ENCODE data around the gene PPFIA1. TPM values are rescaled to one million over a fixed set of nuclear protein-coding genes. Genes with fewer than 3 reads are reported as not detected.
A peak's percentile ranks its signal among the peaks of the same experiment; 100 is the strongest.

Gene PPFIA1
- total RNA-seq, 1 donor from 2014 or later, result 29.3 TPM

- TF ChIP-seq CTCF (IDR thresholded peaks at IDR 0.05), result no peak
- Histone ChIP-seq H3K4me3 (peak within 1 kb of the TSS; percentile 87 to 91), H3K27me3 (no peaks in the 10 kb centered on the region), H3K9me3 (no peaks in the 10 kb centered on the region), H3K4me1 (peaks cover 9 to 23% of the 10 kb centered on the region in 2 donors), H3K36me3 (no peaks in the 10 kb centered on the region), H3K27ac (peak within 1 kb of the TSS; percentile 94)
- peak; percentile 16 to 91 for DNase-seq (ENCODE audit: low spot score in 2 of 2)
- intact Hi-C loops (cut with DNase I), result loop anchor here (1.0 to 5.0 kb wide), 2 partner anchors 40 to 196 kb away; partner anchors contain the start of gene FADD
These were observed 127.7 kb downstream of the PPFIA1 start, which contains the start of gene CTTN for GRCh38 chr11:70397983-70398833. CTTN (plus strand) TSS chr11:70398529; CDS start chr11:70407298, 8,769 bp downstream.

GRCh38 chr11:70398834-70399680 lies 128.6 kb downstream of the PPFIA1 start:
- Histone ChIP-seq H3K36me3 (no peaks in the 10 kb centered on the region), H3K27me3 (no peaks in the 10 kb centered on the region), H3K9me3 (no peaks in the 10 kb centered on the region), H3K4me3 (peak overlapping the region; percentile 87 to 91), H3K27ac (peak overlapping the region; percentile 94), H3K4me1 (peaks cover 9 to 23% of the 10 kb centered on the region in 2 donors)
- TF ChIP-seq CTCF (IDR thresholded peaks at IDR 0.05), result no peak
- no peak for DNase-seq (ENCODE audit: low spot score in 2 of 2)
- intact Hi-C loops (cut with DNase I), result loop anchor here (1.0 to 5.0 kb wide), 3 partner anchors 41 to 197 kb away; partner anchors contain the start of genes FADD and PPFIA1

- H3K27me3 ChIP-seq, result no peaks in the 10 kb centered on the region
- TF ChIP-seq CTCF (IDR thresholded peaks at IDR 0.05), result no peak
- intact Hi-C loops (cut with DNase I), result loop anchor here (1.0 to 5.0 kb wide), 2 partner anchors 129 to 197 kb away; partner anchors contain the start of genes FADD and PPFIA1
- peak overlapping the region; percentile 87 to 91 for H3K4me3 ChIP-seq
- no peaks in the 10 kb centered on the region for H3K9me3 ChIP-seq
- H3K27ac ChIP-seq, result peak overlapping the region; percentile 94
- H3K4me1 ChIP-seq, result peaks cover 9 to 23% of the 10 kb centered on the region in 2 donors
- no peaks in the 10 kb centered on the region for H3K36me3 ChIP-seq
- DNase-seq (ENCODE audit: low spot score in 2 of 2), result peak; percentile 71 to 94
These were observed 129.2 kb downstream of the PPFIA1 start for GRCh38 chr11:70399681-70400112.

- intact Hi-C loops (cut with DNase I), result no loop called here
- no peaks in the 10 kb centered on the region for H3K27me3 ChIP-seq
- H3K9me3 ChIP-seq, result no peaks in the 10 kb centered on the region
- H3K36me3 ChIP-seq, result peaks cover 5 to 6% of the 10 kb centered on the region in 2 donors
- DNase-seq (ENCODE audit: low spot score in 2 of 2), result no peak
- peaks cover 9 to 23% of the 10 kb centered on the region in 2 donors for H3K4me1 ChIP-seq
- H3K4me3 ChIP-seq, result peak overlapping the region; percentile 87 to 91
- H3K27ac ChIP-seq, result peak overlapping the region; percentile 94
- no peak for TF ChIP-seq CTCF (IDR thresholded peaks at IDR 0.05)
These were observed 130.2 kb downstream of the PPFIA1 start for GRCh38 chr11:70400643-70401042.

- no peak for DNase-seq (ENCODE audit: low spot score in 2 of 2)
- no peaks in the 10 kb centered on the region for H3K27me3 ChIP-seq
- intact Hi-C loops (cut with DNase I), result no loop called here
- H3K36me3 ChIP-seq, result peaks cover 19% of the 10 kb centered on the region in 2 donors
- no peak overlapping the region for H3K4me3 ChIP-seq
- no peaks in the 10 kb centered on the region for H3K9me3 ChIP-seq
- no peak overlapping the region for H3K27ac ChIP-seq
- no peak for TF ChIP-seq CTCF (IDR thresholded peaks at IDR 0.05)
- H3K4me1 ChIP-seq, result peaks cover 9 to 21% of the 10 kb centered on the region in 2 donors
These were observed 131.5 kb downstream of the PPFIA1 start for GRCh38 chr11:70402016-70402415.
